Body of pancreas (tissue), 4 donors: ENCODE data around the gene C1orf52.

Source experiments
- CTCF ChIP-seq, 7 experiments: fragments of 450-650 bp in 4 of 7; fragments of 200-600 bp in 3 of 7; sonication (generic) in 3 of 7; IDR thresholded peaks; one replicate each; pipeline ENCODE4 v1.5.1; 2016 to 2019; ENCODE audit warnings: antibody characterized with exemption in 7 of 7
- POLR2A ChIP-seq, 3 donors: fragments of 450-650 bp; IDR thresholded peaks; one replicate each; pipeline ENCODE4 v1.6.1; 2016; ENCODE audit warnings: antibody characterized with exemption in 3 of 3, mild to moderate bottlenecking in 2 of 3

- TF ChIP-seq POLR2A (IDR thresholded peaks at IDR 0.05) (no peak), CTCF (IDR thresholded peaks at IDR 0.05) (no peak)
These were observed 29.9 kb upstream of the C1orf52 start for GRCh38 chr1:85289207-85289847.
